Nephron progenitor cell (in vitro differentiated cells): ENCODE data around the gene IL12RB2.
A peak's percentile ranks its signal among the peaks of the same experiment; 100 is the strongest.

Experiments used
- DNase-seq: peaks from one replicate; pipeline ENCODE4 v3.0.0; 2021
- H3K27ac Mint-ChIP-seq: 2 replicates; pipeline ENCODE4 v1.8.0; 2021; ENCODE audit warnings: mild to moderate bottlenecking, moderate library complexity, mixed read lengths
- H3K27me3 Mint-ChIP-seq: 2 replicates; pipeline ENCODE4 v1.8.0; 2021; ENCODE audit warnings: mild to moderate bottlenecking, low read depth, mixed read lengths; ENCODE audit not compliant: poor library complexity
- H3K36me3 Mint-ChIP-seq: 2 replicates; pipeline ENCODE4 v1.8.0; 2021; ENCODE audit warnings: low read depth, mixed read lengths
- H3K4me1 Mint-ChIP-seq: 2 replicates; pipeline ENCODE4 v1.8.0; 2021; ENCODE audit warnings: mixed read lengths
- H3K4me3 Mint-ChIP-seq: 2 replicates; pipeline ENCODE4 v1.8.0; 2021; ENCODE audit warnings: mild to moderate bottlenecking, moderate library complexity, mixed read lengths
- H3K9me3 Mint-ChIP-seq: 2 replicates; pipeline ENCODE4 v1.8.0; 2021; ENCODE audit warnings: mild to moderate bottlenecking, moderate library complexity, mixed read lengths
- TF ChIP-seq, protein P1 (sequence below): fragments of 200-600 bp; sonication (generic); IDR thresholded peaks from 2 replicates; pipeline ENCODE4 v1.5.0; 2021; ENCODE audit warnings: antibody characterized with exemption

The IL12RB2 gene

DNA sequence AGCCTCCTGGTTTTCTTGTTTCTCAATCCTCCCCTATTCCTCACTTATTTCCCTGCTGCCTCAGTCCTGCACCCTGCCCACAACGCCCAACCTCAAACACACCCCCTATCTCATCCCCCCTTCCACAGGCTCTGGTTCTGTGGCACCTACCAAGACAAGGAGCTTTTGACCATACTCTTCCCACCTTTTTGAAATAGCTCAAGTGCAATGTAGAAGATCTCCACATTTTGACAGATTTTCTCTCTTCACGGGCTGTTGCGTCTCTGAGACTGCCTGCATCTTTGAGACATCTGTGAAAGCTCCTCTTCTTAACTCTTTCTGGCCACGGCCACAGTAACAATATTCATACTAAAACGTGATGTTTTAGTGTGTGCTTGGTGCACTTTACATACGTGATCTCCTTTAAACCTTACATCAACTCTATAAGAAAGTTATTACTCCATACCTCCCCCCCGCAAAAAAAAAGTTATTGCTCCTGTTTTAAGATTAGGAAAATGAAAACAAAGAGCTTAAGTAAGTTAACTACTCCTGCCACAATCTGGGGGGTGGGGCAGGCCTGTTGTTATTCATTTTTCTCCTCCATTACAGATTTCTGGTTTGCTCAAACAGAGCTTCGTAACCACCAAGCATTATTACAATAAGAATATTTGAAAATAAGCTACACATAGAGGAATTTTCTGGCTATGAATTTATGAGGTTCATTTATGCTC, 124.4 kb downstream of the IL12RB2 start:
- Mint-ChIP-seq H3K27ac (no peak overlapping the region), H3K27me3 (peaks cover 4% of the 10 kb centered on the region), H3K9me3 (no peaks in the 10 kb centered on the region), H3K36me3 (peaks cover 20% of the 10 kb centered on the region), H3K4me3 (peak overlapping the region; percentile 100), H3K4me1 (peaks cover 28% of the 10 kb centered on the region)
- no peak for DNase-seq
- TF ChIP-seq, protein P1, sequence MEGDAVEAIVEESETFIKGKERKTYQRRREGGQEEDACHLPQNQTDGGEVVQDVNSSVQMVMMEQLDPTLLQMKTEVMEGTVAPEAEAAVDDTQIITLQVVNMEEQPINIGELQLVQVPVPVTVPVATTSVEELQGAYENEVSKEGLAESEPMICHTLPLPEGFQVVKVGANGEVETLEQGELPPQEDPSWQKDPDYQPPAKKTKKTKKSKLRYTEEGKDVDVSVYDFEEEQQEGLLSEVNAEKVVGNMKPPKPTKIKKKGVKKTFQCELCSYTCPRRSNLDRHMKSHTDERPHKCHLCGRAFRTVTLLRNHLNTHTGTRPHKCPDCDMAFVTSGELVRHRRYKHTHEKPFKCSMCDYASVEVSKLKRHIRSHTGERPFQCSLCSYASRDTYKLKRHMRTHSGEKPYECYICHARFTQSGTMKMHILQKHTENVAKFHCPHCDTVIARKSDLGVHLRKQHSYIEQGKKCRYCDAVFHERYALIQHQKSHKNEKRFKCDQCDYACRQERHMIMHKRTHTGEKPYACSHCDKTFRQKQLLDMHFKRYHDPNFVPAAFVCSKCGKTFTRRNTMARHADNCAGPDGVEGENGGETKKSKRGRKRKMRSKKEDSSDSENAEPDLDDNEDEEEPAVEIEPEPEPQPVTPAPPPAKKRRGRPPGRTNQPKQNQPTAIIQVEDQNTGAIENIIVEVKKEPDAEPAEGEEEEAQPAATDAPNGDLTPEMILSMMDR: no peak

DNA sequence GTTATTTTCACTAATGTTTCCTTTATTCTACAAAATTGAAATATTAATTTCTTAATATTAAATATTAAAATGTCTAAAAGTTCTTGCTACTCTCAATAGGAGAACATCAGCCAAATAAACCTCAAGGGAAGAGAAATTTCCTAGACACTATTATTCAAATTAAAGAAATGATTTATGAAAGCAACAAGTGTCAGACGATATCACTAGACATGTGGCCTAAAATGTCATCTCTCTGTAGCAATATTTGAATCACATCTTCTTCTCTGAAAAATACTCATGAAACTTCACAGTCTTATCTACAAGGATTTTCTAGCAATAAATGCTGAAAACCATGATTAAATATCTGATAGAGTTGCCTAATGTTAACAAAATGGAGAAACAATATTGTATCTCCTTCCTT, 125.1 kb downstream of the IL12RB2 start:
- Mint-ChIP-seq H3K4me3 (no peak overlapping the region), H3K4me1 (peaks cover 21% of the 10 kb centered on the region), H3K9me3 (no peaks in the 10 kb centered on the region), H3K27me3 (peaks cover 4% of the 10 kb centered on the region), H3K27ac (no peak overlapping the region), H3K36me3 (peaks cover 14% of the 10 kb centered on the region)
- no peak for DNase-seq
- TF ChIP-seq, protein P1: no peak

- TF ChIP-seq, protein P1: no peak
- peaks cover 18% of the 10 kb centered on the region for H3K4me1 Mint-ChIP-seq
- H3K4me3 Mint-ChIP-seq: no peak overlapping the region
- DNase-seq: no peak
- no peak overlapping the region for H3K27ac Mint-ChIP-seq
- H3K27me3 Mint-ChIP-seq: peaks cover 4% of the 10 kb centered on the region
- H3K36me3 Mint-ChIP-seq: peaks cover 8% of the 10 kb centered on the region
- H3K9me3 Mint-ChIP-seq: no peaks in the 10 kb centered on the region
Measured at GRCh38 chr1:67433837-67434236, 126.2 kb downstream of the IL12RB2 start.

- Mint-ChIP-seq H3K9me3 (no peaks in the 10 kb centered on the region), H3K36me3 (peaks cover 4% of the 10 kb centered on the region), H3K4me3 (no peak overlapping the region), H3K27me3 (peaks cover 4% of the 10 kb centered on the region), H3K27ac (no peak overlapping the region), H3K4me1 (peaks cover 18% of the 10 kb centered on the region)
- no peak for DNase-seq
- TF ChIP-seq, protein P1: no peak
Measured at GRCh38 chr1:67434491-67434890, 126.8 kb downstream of the IL12RB2 start.

- H3K9me3 Mint-ChIP-seq: no peaks in the 10 kb centered on the region
- no peak overlapping the region for H3K27ac Mint-ChIP-seq
- H3K4me1 Mint-ChIP-seq: peaks cover 15% of the 10 kb centered on the region
Measured at GRCh38 chr1:67436511-67437055, 128.9 kb downstream of the IL12RB2 start.

More at GRCh38 chr1:67436511-67437055, 128.9 kb downstream of the IL12RB2 start:
- TF ChIP-seq, protein P1: no peak
- DNase-seq: no peak
- peaks cover 4% of the 10 kb centered on the region for H3K27me3 Mint-ChIP-seq
- H3K36me3 Mint-ChIP-seq: no peaks in the 10 kb centered on the region
- H3K4me3 Mint-ChIP-seq: no peak overlapping the region
